Neural cell (in vitro differentiated cells): Measurements from ENCODE around the gene ARF4. TPM values are rescaled to one million over a fixed set of nuclear protein-coding genes. Genes with fewer than 3 reads are reported as not detected.
"Not testable (repeated sequence)": the region's sequence is repeated elsewhere in the genome, so short reads cannot be mapped to it uniquely, and the experiment has no call there.

Source experiments
- H2AFZ ChIP-seq: fragments of 200-600, 300-800 bp; sonication (generic), shearing (Covaris generic); 2 replicates; pipeline ENCODE4 v1.6.0; 2014; ENCODE audit warnings: low read depth, mild to moderate bottlenecking, antibody characterized with exemption, low read length, moderate library complexity
- H3F3A ChIP-seq: fragments of 200-600 bp; shearing (Covaris generic); 2 replicates; pipeline ENCODE4 v1.6.1; 2016; ENCODE audit warnings: mild to moderate bottlenecking, moderate library complexity, mixed read lengths, antibody characterized with exemption, low read length; ENCODE audit not compliant: insufficient read depth, poor library complexity, severe bottlenecking
- H3K27ac ChIP-seq: fragments of 200-600, 300-800 bp; sonication (generic), shearing (Covaris generic); 2 replicates; pipeline ENCODE4 v1.5.1; 2014; ENCODE audit warnings: mild to moderate bottlenecking, low read length, moderate library complexity
- H3K27me3 ChIP-seq: fragments of 300-800, 200-600 bp; sonication (generic), shearing (Covaris generic); 2 replicates; pipeline ENCODE4 v1.6.0; 2014; ENCODE audit warnings: mild to moderate bottlenecking, low read depth, low read length, moderate library complexity; ENCODE audit not compliant: insufficient read depth
- H3K36me3 ChIP-seq: fragments of 300-800, 200-600 bp; sonication (generic), shearing (Covaris generic); 2 replicates; pipeline ENCODE4 v1.5.1; 2014; ENCODE audit warnings: mild to moderate bottlenecking, antibody characterized with exemption, low read length, moderate library complexity; ENCODE audit not compliant: insufficient read depth
- H3K4me2 ChIP-seq: fragments of 300-800, 200-600 bp; sonication (generic), shearing (Covaris generic); 2 replicates; pipeline ENCODE4 v1.6.0; 2014; ENCODE audit warnings: mild to moderate bottlenecking, low read length
- H3K4me3 ChIP-seq: fragments of 300-800, 200-600 bp; sonication (generic), shearing (Covaris generic); 2 replicates; pipeline ENCODE4 v1.5.1; 2014; ENCODE audit warnings: mild to moderate bottlenecking, low read length, moderate library complexity
- H3K79me2 ChIP-seq: fragments of 200-600 bp; shearing (Covaris generic); replicated peaks from 2 replicates; pipeline ENCODE4 v1.6.0; 2014; ENCODE audit warnings: mild to moderate bottlenecking, low read length, moderate library complexity; ENCODE audit not compliant: insufficient read depth
- H3K9ac ChIP-seq: fragments of 300-800, 200-600 bp; sonication (generic), shearing (Covaris generic); 2 replicates; pipeline ENCODE4 v1.6.1; 2016; ENCODE audit warnings: mild to moderate bottlenecking, low read length, mixed read lengths
- H3K9me2 ChIP-seq: fragments of 200-600 bp; shearing (Covaris generic); 2 replicates; pipeline ENCODE4 v1.6.1; 2016; ENCODE audit warnings: mild to moderate bottlenecking, low read length, mixed read lengths; ENCODE audit not compliant: insufficient read depth
- H3K9me3 ChIP-seq: fragments of 200-600, 300-800 bp; sonication (generic), shearing (Covaris generic); 2 replicates; pipeline ENCODE4 v1.6.1; 2016; ENCODE audit warnings: mild to moderate bottlenecking, mixed run types, low read length, moderate library complexity, mixed read lengths
- H4K20me1 ChIP-seq: fragments of 200-600 bp; shearing (Covaris generic); 2 replicates; pipeline ENCODE4 v1.6.1; 2016; ENCODE audit warnings: mild to moderate bottlenecking, mixed run types; ENCODE audit not compliant: insufficient read depth
- EP300 ChIP-seq: fragments of 450-650 bp; conservative IDR thresholded peaks from 2 replicates; pipeline ENCODE4 v1.6.1; 2014; ENCODE audit warnings: antibody characterized with exemption, mild to moderate bottlenecking, moderate library complexity; ENCODE audit not compliant: poor library complexity, severe bottlenecking
- EZH2 ChIP-seq: fragments of 200-600, 300-800 bp; shearing (Covaris generic), sonication (generic); IDR thresholded peaks from 2 replicates; pipeline ENCODE4 v1.6.1; 2014; ENCODE audit warnings: antibody characterized with exemption, low read length, borderline replicate concordance, mild to moderate bottlenecking; ENCODE audit not compliant: insufficient read depth, poor library complexity, severe bottlenecking
- MXI1 ChIP-seq: fragments of 450-650 bp; conservative IDR thresholded peaks from 2 replicates; pipeline ENCODE4 v1.6.1; 2014; ENCODE audit warnings: antibody characterized with exemption, mild to moderate bottlenecking; ENCODE audit not compliant: poor library complexity, severe bottlenecking
- POLR2AphosphoS5 ChIP-seq: IDR thresholded peaks from 2 replicates; pipeline ENCODE4 v1.6.1; 2012
- RAD21 ChIP-seq: fragments of 450-650 bp; conservative IDR thresholded peaks from 2 replicates; pipeline ENCODE4 v1.6.1; 2014; ENCODE audit warnings: antibody characterized with exemption, mild to moderate bottlenecking, moderate library complexity
- SMC3 ChIP-seq: fragments of 450-650 bp; conservative IDR thresholded peaks from 2 replicates; pipeline ENCODE4 v1.6.1; 2014; ENCODE audit warnings: antibody characterized with exemption, mild to moderate bottlenecking, moderate library complexity; ENCODE audit not compliant: poor library complexity
- TAF1 ChIP-seq: IDR thresholded peaks from 2 replicates; pipeline ENCODE4 v1.6.1; 2012; ENCODE audit warnings: low read depth
- polyA plus RNA-seq: library from polyadenylated mRNA; depleted of rRNA; stranded (reverse); fragments of >200 nt; gene quantifications from 2 replicates; pipeline ENCODE4 v1.2.3, GENCODE V29; 2014
- TF ChIP-seq, protein P1 (sequence below): IDR thresholded peaks from 2 replicates; pipeline ENCODE4 v1.6.1; 2012; ENCODE audit warnings: borderline replicate concordance
- TF ChIP-seq, protein P2 (sequence below): fragments of 450-650 bp; IDR thresholded peaks from 2 replicates; pipeline ENCODE4 v1.5.1; 2014; ENCODE audit warnings: antibody characterized with exemption, mild to moderate bottlenecking, moderate library complexity; ENCODE audit not compliant: poor library complexity, severe bottlenecking

The ARF4 gene
- polyA plus RNA-seq, 1 donor from 2014 or later, result 284 TPM

DNA sequence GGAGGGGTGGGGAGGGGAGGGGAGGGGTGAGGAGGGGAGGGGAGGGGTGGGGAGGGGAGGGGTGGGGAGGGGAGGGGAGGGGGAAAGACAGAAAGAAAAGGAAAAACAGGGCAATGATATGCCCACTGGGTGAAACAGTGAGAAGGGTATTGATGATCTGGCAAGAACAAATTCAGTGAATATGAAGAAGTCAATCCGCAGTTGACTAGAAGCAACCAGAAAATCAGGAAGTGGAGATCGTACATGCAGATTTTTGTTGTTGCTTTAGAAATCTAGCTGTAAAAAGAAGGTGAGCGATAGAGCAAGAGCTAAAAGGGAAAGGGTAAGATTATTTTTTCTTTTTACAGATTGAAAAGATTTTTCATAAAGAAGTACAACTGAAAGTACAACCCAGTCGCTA, 47.6 kb upstream of the ARF4 start:
- no peaks in the 10 kb centered on the region for H3F3A ChIP-seq
- H3K4me3 ChIP-seq, result no peak overlapping the region
- no peak overlapping the region for H3K4me2 ChIP-seq
- no peak for TF ChIP-seq RAD21
- TF ChIP-seq, protein P1, sequence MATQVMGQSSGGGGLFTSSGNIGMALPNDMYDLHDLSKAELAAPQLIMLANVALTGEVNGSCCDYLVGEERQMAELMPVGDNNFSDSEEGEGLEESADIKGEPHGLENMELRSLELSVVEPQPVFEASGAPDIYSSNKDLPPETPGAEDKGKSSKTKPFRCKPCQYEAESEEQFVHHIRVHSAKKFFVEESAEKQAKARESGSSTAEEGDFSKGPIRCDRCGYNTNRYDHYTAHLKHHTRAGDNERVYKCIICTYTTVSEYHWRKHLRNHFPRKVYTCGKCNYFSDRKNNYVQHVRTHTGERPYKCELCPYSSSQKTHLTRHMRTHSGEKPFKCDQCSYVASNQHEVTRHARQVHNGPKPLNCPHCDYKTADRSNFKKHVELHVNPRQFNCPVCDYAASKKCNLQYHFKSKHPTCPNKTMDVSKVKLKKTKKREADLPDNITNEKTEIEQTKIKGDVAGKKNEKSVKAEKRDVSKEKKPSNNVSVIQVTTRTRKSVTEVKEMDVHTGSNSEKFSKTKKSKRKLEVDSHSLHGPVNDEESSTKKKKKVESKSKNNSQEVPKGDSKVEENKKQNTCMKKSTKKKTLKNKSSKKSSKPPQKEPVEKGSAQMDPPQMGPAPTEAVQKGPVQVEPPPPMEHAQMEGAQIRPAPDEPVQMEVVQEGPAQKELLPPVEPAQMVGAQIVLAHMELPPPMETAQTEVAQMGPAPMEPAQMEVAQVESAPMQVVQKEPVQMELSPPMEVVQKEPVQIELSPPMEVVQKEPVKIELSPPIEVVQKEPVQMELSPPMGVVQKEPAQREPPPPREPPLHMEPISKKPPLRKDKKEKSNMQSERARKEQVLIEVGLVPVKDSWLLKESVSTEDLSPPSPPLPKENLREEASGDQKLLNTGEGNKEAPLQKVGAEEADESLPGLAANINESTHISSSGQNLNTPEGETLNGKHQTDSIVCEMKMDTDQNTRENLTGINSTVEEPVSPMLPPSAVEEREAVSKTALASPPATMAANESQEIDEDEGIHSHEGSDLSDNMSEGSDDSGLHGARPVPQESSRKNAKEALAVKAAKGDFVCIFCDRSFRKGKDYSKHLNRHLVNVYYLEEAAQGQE, result no peak
- H3K9me2 ChIP-seq, result no peaks in the 10 kb centered on the region
- no peak overlapping the region for H2AFZ ChIP-seq
- H3K79me2 ChIP-seq, result no peaks in the 10 kb centered on the region
- no peaks in the 10 kb centered on the region for H3K36me3 ChIP-seq
- no peaks in the 10 kb centered on the region for H3K9me3 ChIP-seq
- no peaks in the 10 kb centered on the region for H3K27me3 ChIP-seq
- no peaks in the 10 kb centered on the region for H4K20me1 ChIP-seq
- no peak overlapping the region for H3K27ac ChIP-seq
- H3K9ac ChIP-seq, result no peak overlapping the region

DNA sequence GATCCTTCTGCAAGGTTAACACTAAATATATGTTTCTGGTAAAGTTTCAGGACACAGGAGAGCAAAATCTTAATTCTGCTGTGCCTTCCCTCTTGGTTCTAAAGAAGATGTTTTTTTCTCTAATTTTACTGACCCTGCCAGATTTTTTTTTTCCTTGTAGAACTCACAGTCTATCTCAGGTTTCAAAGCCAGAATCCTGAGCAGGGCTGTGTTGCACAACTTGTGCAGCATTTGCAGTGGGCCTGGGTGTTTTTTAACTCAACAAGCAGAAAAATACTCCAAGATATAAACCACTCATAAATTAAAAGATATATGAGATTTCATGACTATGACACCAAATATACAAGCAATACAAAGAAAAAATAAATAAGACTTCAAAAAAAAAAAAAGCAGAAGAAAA, 40.2 kb upstream of the ARF4 start:
- no peak overlapping the region for H3K4me2 ChIP-seq
- H2AFZ ChIP-seq, result no peak overlapping the region
- TF ChIP-seq EP300, result no peak
- no peak for TF ChIP-seq RAD21
- TF ChIP-seq EZH2, result no peak
- no peak for TF ChIP-seq SMC3
- TF ChIP-seq, protein P2, sequence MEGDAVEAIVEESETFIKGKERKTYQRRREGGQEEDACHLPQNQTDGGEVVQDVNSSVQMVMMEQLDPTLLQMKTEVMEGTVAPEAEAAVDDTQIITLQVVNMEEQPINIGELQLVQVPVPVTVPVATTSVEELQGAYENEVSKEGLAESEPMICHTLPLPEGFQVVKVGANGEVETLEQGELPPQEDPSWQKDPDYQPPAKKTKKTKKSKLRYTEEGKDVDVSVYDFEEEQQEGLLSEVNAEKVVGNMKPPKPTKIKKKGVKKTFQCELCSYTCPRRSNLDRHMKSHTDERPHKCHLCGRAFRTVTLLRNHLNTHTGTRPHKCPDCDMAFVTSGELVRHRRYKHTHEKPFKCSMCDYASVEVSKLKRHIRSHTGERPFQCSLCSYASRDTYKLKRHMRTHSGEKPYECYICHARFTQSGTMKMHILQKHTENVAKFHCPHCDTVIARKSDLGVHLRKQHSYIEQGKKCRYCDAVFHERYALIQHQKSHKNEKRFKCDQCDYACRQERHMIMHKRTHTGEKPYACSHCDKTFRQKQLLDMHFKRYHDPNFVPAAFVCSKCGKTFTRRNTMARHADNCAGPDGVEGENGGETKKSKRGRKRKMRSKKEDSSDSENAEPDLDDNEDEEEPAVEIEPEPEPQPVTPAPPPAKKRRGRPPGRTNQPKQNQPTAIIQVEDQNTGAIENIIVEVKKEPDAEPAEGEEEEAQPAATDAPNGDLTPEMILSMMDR, result no peak
- no peak for TF ChIP-seq POLR2AphosphoS5
- TF ChIP-seq MXI1, result no peak
- no peak for TF ChIP-seq TAF1
- TF ChIP-seq, protein P1, result no peak
- no peaks in the 10 kb centered on the region for H3K79me2 ChIP-seq
- no peaks in the 10 kb centered on the region for H3F3A ChIP-seq
- no peak overlapping the region for H3K4me3 ChIP-seq
- no peaks in the 10 kb centered on the region for H3K27me3 ChIP-seq
- no peaks in the 10 kb centered on the region for H3K9me2 ChIP-seq
- no peak overlapping the region for H3K27ac ChIP-seq
- no peak overlapping the region for H3K9ac ChIP-seq
- H3K9me3 ChIP-seq, result no peaks in the 10 kb centered on the region
- no peaks in the 10 kb centered on the region for H4K20me1 ChIP-seq
- H3K36me3 ChIP-seq, result no peaks in the 10 kb centered on the region

DNA sequence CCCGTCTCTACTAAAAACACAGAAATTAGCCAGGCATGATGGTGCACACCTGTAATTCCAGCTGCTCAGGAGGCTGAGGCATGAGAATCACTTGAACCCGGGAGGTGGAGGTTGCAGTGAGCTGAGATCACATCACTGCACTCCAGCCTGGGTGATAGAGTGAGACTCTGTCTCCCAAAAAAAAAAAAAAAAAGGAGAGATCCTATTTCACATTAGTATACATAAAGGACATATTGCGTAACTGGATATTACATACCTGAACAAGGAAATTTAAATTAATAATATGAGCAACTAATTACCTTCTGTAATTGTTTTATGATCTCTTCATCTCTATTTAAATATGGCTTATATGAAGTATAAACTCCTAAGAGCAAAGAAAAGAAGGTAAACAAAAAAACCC, 37.1 kb upstream of the ARF4 start:
- not testable (repeated sequence) for H3K9me2 ChIP-seq, H3K9ac ChIP-seq, H3K79me2 ChIP-seq, H3K4me3 ChIP-seq, H3K9me3 ChIP-seq, H2AFZ ChIP-seq, H4K20me1 ChIP-seq, H3F3A ChIP-seq, H3K27ac ChIP-seq, H3K4me2 ChIP-seq, H3K36me3 ChIP-seq, H3K27me3 ChIP-seq
